ENCODE data around the gene PPP1R16B.

The PPP1R16B gene

GRCh38 chr20:38840894-38841470, 35.5 kb downstream of the PPP1R16B start:
- no peak for DNase-seq (ENCODE audit: extremely low read depth, low read depth)
- no peak for TF ChIP-seq CTCF (IDR thresholded peaks at IDR 0.05; ENCODE audit: low read depth, low read length)

GRCh38 chr20:38841570-38841969, 36.1 kb downstream of the PPP1R16B start:
- DNase-seq (ENCODE audit: extremely low read depth, low read depth) = no peak
- no peak for TF ChIP-seq CTCF (IDR thresholded peaks at IDR 0.05; ENCODE audit: low read depth, low read length)

- no peak for TF ChIP-seq CTCF (IDR thresholded peaks at IDR 0.05; ENCODE audit: low read depth, low read length)
- no peak for DNase-seq (ENCODE audit: extremely low read depth, low read depth)
Measured at GRCh38 chr20:38842026-38842425, 36.5 kb downstream of the PPP1R16B start.

GRCh38 chr20:38842558-38842981, 37.1 kb downstream of the PPP1R16B start:
- no peak for DNase-seq (ENCODE audit: extremely low read depth, low read depth)

GRCh38 chr20:38843346-38843745, 37.8 kb downstream of the PPP1R16B start:
- DNase-seq (ENCODE audit: extremely low read depth, low read depth) = no peak
- no peak for TF ChIP-seq CTCF (IDR thresholded peaks at IDR 0.05; ENCODE audit: low read depth, low read length)

More at GRCh38 chr20:38842558-38842981, 37.1 kb downstream of the PPP1R16B start:
- TF ChIP-seq CTCF (IDR thresholded peaks at IDR 0.05; ENCODE audit: low read depth, low read length) = no peak

GRCh38 chr20:38844963-38845362, 39.5 kb downstream of the PPP1R16B start:
- no peak for TF ChIP-seq CTCF (IDR thresholded peaks at IDR 0.05; ENCODE audit: low read depth, low read length)
- DNase-seq (ENCODE audit: extremely low read depth, low read depth) = no peak

GRCh38 chr20:38847840-38848239, 42.3 kb downstream of the PPP1R16B start:
- DNase-seq (ENCODE audit: extremely low read depth, low read depth) = no peak
- TF ChIP-seq CTCF (IDR thresholded peaks at IDR 0.05; ENCODE audit: low read depth, low read length) = no peak

Data from AG09319 (cell line).